K562 (cell line): Measurements from ENCODE around the gene CXorf65. TPM values are rescaled to one million over a fixed set of nuclear protein-coding genes. Genes with fewer than 3 reads are reported as not detected.

ENCODE experiments used
- ATAC-seq: fragments of 200-7000 bp; cut with Tn5 transposase; 3 replicates; pipeline ENCODE4 v1.9.1; 2020; ENCODE audit warnings: moderate library complexity
- BruUV-seq: library from RNA; stranded (reverse); fragments of 400-500 nt; replicated peaks from 2 replicates; lab custom pipeline; 2021; lab: Mats Ljungman, UMichigan
- CTCF ChIA-PET: fragments of 300-600 bp; formaldehyde crosslinking; extraction: SDS; loops from one replicate; lab custom pipeline; 2021; ENCODE audit warnings: low intra/inter-chr PET ratio; lab: Yijun Ruan, JAX
- POLR2A ChIA-PET: fragments of 300-600, 350-650 bp; sonication (Branson Sonifier 250); formaldehyde crosslinking; extraction: SDS; loops from one replicate; lab custom pipeline; 2021; ENCODE audit warnings: antibody characterized with exemption, inconsistent platforms; lab: Yijun Ruan, JAX
- DNase-seq, 4 experiments: peaks; one replicate each; pipeline versions ENCODE4 v3.0.0 to v3.0.0-alpha.2; 2011 to 2018; ENCODE audit warnings: low spot score in 3 of 4, mixed read lengths in 3 of 4; ENCODE audit errors: extremely low read depth in 1 of 4
- FAIRE-seq: peaks from 2 replicates; lab custom pipeline; 2011; peaks lifted over from hg19 to GRCh38; lab: Jason Lieb, UNC
- H2AFZ ChIP-seq: 2 replicates; pipeline ENCODE4 v1.6.0; 2011; ENCODE audit warnings: low read depth, low read length, control low read depth, inconsistent platforms
- H3K27ac ChIP-seq: fragments of 200-600 bp; 3 replicates; pipeline ENCODE4 v1.8.0; 2011; ENCODE audit warnings: low read depth, mild to moderate bottlenecking, control low read depth, inconsistent platforms, low read length, moderate library complexity, mixed read lengths; ENCODE audit errors: extremely low read depth
- H3K27me3 ChIP-seq, 2 experiments: fragments of 300-600 bp in 1 of 2; 2 replicates in 1 of 2; 3 replicates in 1 of 2; pipeline versions ENCODE4 v1.6.0 to v1.8.0; 2011; ENCODE audit warnings: inconsistent platforms in 2 of 2, low read length in 2 of 2, mild to moderate bottlenecking in 1 of 2, mixed read lengths in 1 of 2, moderate library complexity in 1 of 2; ENCODE audit not compliant: control insufficient read depth in 2 of 2, insufficient read depth in 2 of 2
- H3K36me3 ChIP-seq: fragments of 300-600 bp; 3 replicates; pipeline ENCODE4 v1.8.0; 2011; ENCODE audit warnings: mild to moderate bottlenecking, low read length, inconsistent platforms; ENCODE audit not compliant: control insufficient read depth, insufficient read depth
- H3K4me1 ChIP-seq, 2 experiments: fragments of 200-600 bp in 1 of 2; replicated peaks in 1 of 2; 2 replicates in 1 of 2; 3 replicates in 1 of 2; pipeline versions ENCODE4 v1.5.1 to v1.8.0; 2011; ENCODE audit warnings: inconsistent platforms in 2 of 2, low read length in 2 of 2, mild to moderate bottlenecking in 1 of 2, mixed read lengths in 1 of 2, moderate library complexity in 1 of 2; ENCODE audit not compliant: control insufficient read depth in 2 of 2, insufficient read depth in 2 of 2
- H3K4me2 ChIP-seq: 2 replicates; pipeline ENCODE4 v1.6.1; 2011; ENCODE audit warnings: low read length, control low read depth, inconsistent platforms, mixed read lengths; ENCODE audit not compliant: insufficient read depth
- H3K4me3 ChIP-seq: fragments of 200-600 bp; sonication (generic), shearing (Covaris generic); 2 replicates; pipeline ENCODE4 v1.5.1; 2016; ENCODE audit warnings: control low read depth, inconsistent platforms
- H3K79me2 ChIP-seq: fragments of 200-600 bp; 3 replicates; pipeline ENCODE4 v1.8.0; 2011; ENCODE audit warnings: low read length, inconsistent platforms; ENCODE audit not compliant: control insufficient read depth, insufficient read depth
- H3K9ac ChIP-seq, 2 experiments: 2 replicates each; pipeline versions ENCODE4 v1.6.0 to v1.6.1; 2011; ENCODE audit warnings: low read depth in 2 of 2, low read length in 2 of 2, control low read depth in 1 of 2, inconsistent platforms in 1 of 2, mild to moderate bottlenecking in 1 of 2, mixed read lengths in 1 of 2; ENCODE audit not compliant: insufficient read depth in 1 of 2
- H3K9me1 ChIP-seq: one replicate; pipeline ENCODE4 v1.6.0; 2011; ENCODE audit warnings: inconsistent platforms, mild to moderate bottlenecking, low read length, moderate library complexity; ENCODE audit not compliant: control insufficient read depth, insufficient read depth
- H3K9me3 ChIP-seq: replicated peaks from 2 replicates; pipeline ENCODE4 v1.5.1; 2011; ENCODE audit warnings: low read depth, low read length, inconsistent platforms; ENCODE audit not compliant: control insufficient read depth, insufficient read depth
- H4K20me1 ChIP-seq: replicated peaks from 2 replicates; pipeline ENCODE4 v1.6.1; 2011; ENCODE audit warnings: low read length, inconsistent platforms, mixed read lengths; ENCODE audit not compliant: control insufficient read depth, insufficient read depth
- GABPA ChIP-seq: fragments of 200-800 bp; sonication (Bioruptor generic); conservative IDR thresholded peaks from 2 replicates; pipeline ENCODE4 v1.6.1; 2016; ENCODE audit warnings: low read depth, missing genetic modification characterization, missing compliant biosample characterization
- GABPB1 ChIP-seq: sonication (generic); formaldehyde crosslinking; IDR thresholded peaks from 2 replicates; pipeline ENCODE4 v1.8.0; 2022; ENCODE audit warnings: mild to moderate bottlenecking, missing genetic modification reagents
- HDAC6 ChIP-seq: IDR thresholded peaks from 2 replicates; pipeline ENCODE4 v1.6.1; 2012; ENCODE audit warnings: low read depth, mild to moderate bottlenecking, control low read depth, inconsistent platforms, low read length, moderate library complexity
- JUN ChIP-seq, 2 experiments: sonication (generic) in 1 of 2; formaldehyde crosslinking in 1 of 2; IDR thresholded peaks; 2 replicates each; pipeline versions ENCODE4 v1.6.1 to v1.8.0; 2012 to 2022; ENCODE audit warnings: borderline replicate concordance in 2 of 2, mild to moderate bottlenecking in 2 of 2, improper control_type of control experiment in 1 of 2, low read depth in 1 of 2, low read length in 1 of 2, missing genetic modification reagents in 1 of 2
- KLF10 ChIP-seq: fragments of 250-450 bp; sonication (Bioruptor Pico); IDR thresholded peaks from 2 replicates; pipeline ENCODE4 v1.6.1; 2021; ENCODE audit warnings: matching md5 sums
- NCOA4 ChIP-seq: fragments of 450-650 bp; IDR thresholded peaks from 2 replicates; pipeline ENCODE4 v1.6.1; 2018; ENCODE audit warnings: mild to moderate bottlenecking; ENCODE audit not compliant: partially characterized antibody
- NR2C1 ChIP-seq, 2 experiments: fragments of 450-650 bp; IDR thresholded peaks; 2 replicates each; pipeline ENCODE4 v1.6.1; 2017; ENCODE audit warnings: mild to moderate bottlenecking in 2 of 2, antibody characterized with exemption in 1 of 2, inconsistent platforms in 1 of 2, missing compliant biosample characterization in 1 of 2, missing genetic modification characterization in 1 of 2
- NR2F6 ChIP-seq: fragments of 450-650 bp; formaldehyde crosslinking; IDR thresholded peaks from 2 replicates; pipeline ENCODE4 v1.4.0; 2020; ENCODE audit warnings: mild to moderate bottlenecking
- PHF20 ChIP-seq: fragments of 450-650 bp; IDR thresholded peaks from 2 replicates; pipeline ENCODE4 v1.6.1; 2018; ENCODE audit not compliant: partially characterized antibody
- TFAM ChIP-seq: fragments of 250-450 bp; sonication (Bioruptor Pico); conservative IDR thresholded peaks from 2 replicates; pipeline ENCODE4 v1.5.0; 2021; ENCODE audit warnings: mild to moderate bottlenecking, moderate library complexity
- TSC22D4 ChIP-seq: fragments of 450-650 bp; IDR thresholded peaks from 2 replicates; pipeline ENCODE4 v1.6.1; 2016; ENCODE audit warnings: missing genetic modification characterization, missing biosample characterization, control low read depth
- ZNF197 ChIP-seq: fragments of 200-800 bp; sonication (Bioruptor generic); IDR thresholded peaks from 2 replicates; pipeline ENCODE4 v1.6.1; 2016; ENCODE audit warnings: low read depth, missing genetic modification characterization, missing compliant biosample characterization
- ZNF764 ChIP-seq: fragments of 250-450 bp; sonication (Bioruptor Pico); IDR thresholded peaks from 2 replicates; pipeline ENCODE4 v1.4.0; 2020; ENCODE audit warnings: low read depth, mild to moderate bottlenecking, moderate library complexity
- ZNF77 ChIP-seq: fragments of 250-450 bp; sonication (Bioruptor Pico); IDR thresholded peaks from 2 replicates; pipeline ENCODE4 v1.5.0; 2020
- WGBS: fragments of 100-300 bp; shearing (Covaris generic); methylation state at CpG from one replicate; pipeline ENCODE4 v1.1.6; 2016; ENCODE audit warnings: low coverage, mixed read lengths; ENCODE audit not compliant: insufficient coverage; ENCODE audit errors: missing lambda C conversion rate; 5-methylcytosine and 5-hydroxymethylcytosine counted together
- in situ Hi-C: fragments of 300-500 bp; cut with MboI; formaldehyde crosslinking; loops from 4 replicates; pipeline ENCODE4 v1.15.0; 2018; ENCODE audit warnings: inconsistent platforms, mixed read lengths
- intact Hi-C: fragments of 100-400 bp; cut with micrococcal nuclease; formaldehyde crosslinking; loops from 2 replicates; pipeline ENCODE4 v1.14.2; 2022
- polyA plus RNA-seq, 8 experiments: library from polyadenylated mRNA; depleted of rRNA in 4 of 8; stranded (reverse) in 5 of 8; unstranded in 3 of 8; fragments of >200 nt; fragmentation: Nextera tagmentation in 2 of 8; fragmentation: Illumina TruSeq in 1 of 8; extraction: Ambion mirVana in 2 of 8; extraction: Trizol in 1 of 8; gene quantifications; 2 replicates each; pipeline versions ENCODE4 v1.2.1 to v1.2.3, GENCODE V29; 2011 to 2014; ENCODE audit warnings: inconsistent platforms in 1 of 8, missing spikeins in 1 of 8
- total RNA-seq, 7 experiments: library from RNA; depleted of rRNA in 6 of 7; stranded (reverse); fragments of >200 nt in 6 of 7; fragmentation: Illumina TruSeq in 2 of 7; extraction: Trizol in 2 of 7; gene quantifications; 2 replicates each; pipeline versions ENCODE4 v1.2.1 to v1.2.3, GENCODE V29; 2011 to 2021; ENCODE audit warnings: low replicate concordance in 1 of 7

Gene CXorf65
- total and polyA plus RNA-seq, 9 of the 15 experiments (the other 6 are each of a cell fraction or from before 2014, with no cell fraction given), result 1.4 to 8.4 (median 2.9) TPM

DNA sequence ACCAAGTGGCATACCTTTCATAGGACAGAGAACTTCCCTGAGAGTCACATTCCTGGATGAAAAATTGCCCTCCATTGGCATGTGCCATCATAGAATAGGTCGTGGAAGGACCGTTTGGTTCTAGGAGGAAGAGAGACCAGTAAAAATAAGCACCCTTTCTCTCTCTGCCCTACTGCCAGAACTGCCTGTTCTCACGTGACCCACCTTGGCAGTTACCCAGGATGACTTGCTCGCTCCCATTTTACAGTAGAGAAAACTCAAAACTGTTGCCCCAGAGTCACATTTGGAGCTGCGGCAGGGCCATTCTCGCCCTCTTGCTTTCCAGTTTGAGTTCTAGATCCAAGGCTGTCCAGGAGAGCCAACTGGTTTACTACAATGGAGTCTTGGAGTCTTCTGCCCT is 37.0 kb upstream of the CXorf65 start:
- FAIRE-seq, result no peak
- no peak for DNase-seq
- in situ Hi-C loops (no loop called here), intact Hi-C loops (no loop called here)
- H3K9ac ChIP-seq, result no peak overlapping the region
- no peaks in the 10 kb centered on the region for H4K20me1 ChIP-seq
- peaks cover 10 to 43% of the 10 kb centered on the region in 2 experiments; a peak in 4 of 5 replicates for H3K4me1 ChIP-seq
- ChIA-PET CTCF (no interaction called here), POLR2A (interaction anchor here (1.0 kb wide), 1 partner anchor 26 kb away, joined by 5 read pairs; the partner anchor contains the start of gene MED12)
- WGBS, result 81% methylated on average over 5 of the region's 6 CpGs
- no peak for ATAC-seq
- H3K4me3 ChIP-seq, result no peak overlapping the region
- H3K79me2 ChIP-seq, result no peaks in the 10 kb centered on the region
- H3K9me1 ChIP-seq, result peaks cover 2% of the 10 kb centered on the region
- H3K9me3 ChIP-seq, result no peaks in the 10 kb centered on the region
- TSS peak; percentile 30 for BruUV-seq
- H3K4me2 ChIP-seq, result no peak overlapping the region
- no peak overlapping the region for H3K27ac ChIP-seq
- H2AFZ ChIP-seq, result no peak overlapping the region
- no peaks in the 10 kb centered on the region for H3K27me3 ChIP-seq
- no peak for TF ChIP-seq GABPB1 (CRISPR knock-in tag)
- no peak for TF ChIP-seq NR2F6 (CRISPR knock-in tag)
- no peak for TF ChIP-seq HDAC6
- no peak for TF ChIP-seq ZNF77
- no peak for TF ChIP-seq JUN (IDR thresholded peaks at IDR 0.05; ENCODE audit: borderline replicate concordance, low read depth, low read length)
- no peak for TF ChIP-seq JUN (CRISPR knock-in tag; IDR thresholded peaks at IDR 0.05; ENCODE audit: borderline replicate concordance)
- TF ChIP-seq NR2C1 (IDR thresholded peaks at IDR 0.05), result no peak
- TF ChIP-seq NR2C1 (tag; IDR thresholded peaks at IDR 0.05), result no peak
- TF ChIP-seq ZNF764, result no peak
- TF ChIP-seq ZNF197 (CRISPR knock-in tag), result no peak
- TF ChIP-seq TFAM (CRISPR knock-in tag), result no peak
- no peak for TF ChIP-seq NCOA4
- TF ChIP-seq KLF10 (CRISPR knock-in tag), result no peak
- no peak for TF ChIP-seq TSC22D4 (tag)
- TF ChIP-seq PHF20, result no peak
- TF ChIP-seq GABPA (tag), result no peak
- peaks cover 36% of the 10 kb centered on the region for H3K36me3 ChIP-seq
